Neural cell (in vitro differentiated cells): ENCODE data around the gene POU2F2. TPM values are rescaled to one million over a fixed set of nuclear protein-coding genes. Genes with fewer than 3 reads are reported as not detected.

Experiments
- H2AFZ ChIP-seq: fragments of 200-600, 300-800 bp; sonication (generic), shearing (Covaris generic); 2 replicates; pipeline ENCODE4 v1.6.0; 2014; ENCODE audit warnings: low read depth, mild to moderate bottlenecking, antibody characterized with exemption, low read length, moderate library complexity
- H3F3A ChIP-seq: fragments of 200-600 bp; shearing (Covaris generic); 2 replicates; pipeline ENCODE4 v1.6.1; 2016; ENCODE audit warnings: mild to moderate bottlenecking, moderate library complexity, mixed read lengths, antibody characterized with exemption, low read length; ENCODE audit not compliant: insufficient read depth, poor library complexity, severe bottlenecking
- H3K27ac ChIP-seq: fragments of 200-600, 300-800 bp; sonication (generic), shearing (Covaris generic); 2 replicates; pipeline ENCODE4 v1.5.1; 2014; ENCODE audit warnings: mild to moderate bottlenecking, low read length, moderate library complexity
- H3K27me3 ChIP-seq: fragments of 300-800, 200-600 bp; sonication (generic), shearing (Covaris generic); 2 replicates; pipeline ENCODE4 v1.6.0; 2014; ENCODE audit warnings: mild to moderate bottlenecking, low read depth, low read length, moderate library complexity; ENCODE audit not compliant: insufficient read depth
- H3K36me3 ChIP-seq: fragments of 300-800, 200-600 bp; sonication (generic), shearing (Covaris generic); 2 replicates; pipeline ENCODE4 v1.5.1; 2014; ENCODE audit warnings: mild to moderate bottlenecking, antibody characterized with exemption, low read length, moderate library complexity; ENCODE audit not compliant: insufficient read depth
- H3K4me2 ChIP-seq: fragments of 300-800, 200-600 bp; sonication (generic), shearing (Covaris generic); 2 replicates; pipeline ENCODE4 v1.6.0; 2014; ENCODE audit warnings: mild to moderate bottlenecking, low read length
- H3K4me3 ChIP-seq: fragments of 300-800, 200-600 bp; sonication (generic), shearing (Covaris generic); 2 replicates; pipeline ENCODE4 v1.5.1; 2014; ENCODE audit warnings: mild to moderate bottlenecking, low read length, moderate library complexity
- H3K79me2 ChIP-seq: fragments of 200-600 bp; shearing (Covaris generic); replicated peaks from 2 replicates; pipeline ENCODE4 v1.6.0; 2014; ENCODE audit warnings: mild to moderate bottlenecking, low read length, moderate library complexity; ENCODE audit not compliant: insufficient read depth
- H3K9ac ChIP-seq: fragments of 300-800, 200-600 bp; sonication (generic), shearing (Covaris generic); 2 replicates; pipeline ENCODE4 v1.6.1; 2016; ENCODE audit warnings: mild to moderate bottlenecking, low read length, mixed read lengths
- H3K9me2 ChIP-seq: fragments of 200-600 bp; shearing (Covaris generic); 2 replicates; pipeline ENCODE4 v1.6.1; 2016; ENCODE audit warnings: mild to moderate bottlenecking, low read length, mixed read lengths; ENCODE audit not compliant: insufficient read depth
- H3K9me3 ChIP-seq: fragments of 200-600, 300-800 bp; sonication (generic), shearing (Covaris generic); 2 replicates; pipeline ENCODE4 v1.6.1; 2016; ENCODE audit warnings: mild to moderate bottlenecking, mixed run types, low read length, moderate library complexity, mixed read lengths
- H4K20me1 ChIP-seq: fragments of 200-600 bp; shearing (Covaris generic); 2 replicates; pipeline ENCODE4 v1.6.1; 2016; ENCODE audit warnings: mild to moderate bottlenecking, mixed run types; ENCODE audit not compliant: insufficient read depth
- CTCF ChIP-seq: fragments of 450-650 bp; IDR thresholded peaks from 2 replicates; pipeline ENCODE4 v1.5.1; 2014; ENCODE audit warnings: antibody characterized with exemption, mild to moderate bottlenecking, moderate library complexity; ENCODE audit not compliant: poor library complexity, severe bottlenecking
- EP300 ChIP-seq: fragments of 450-650 bp; conservative IDR thresholded peaks from 2 replicates; pipeline ENCODE4 v1.6.1; 2014; ENCODE audit warnings: antibody characterized with exemption, mild to moderate bottlenecking, moderate library complexity; ENCODE audit not compliant: poor library complexity, severe bottlenecking
- EZH2 ChIP-seq: fragments of 200-600, 300-800 bp; shearing (Covaris generic), sonication (generic); IDR thresholded peaks from 2 replicates; pipeline ENCODE4 v1.6.1; 2014; ENCODE audit warnings: antibody characterized with exemption, low read length, borderline replicate concordance, mild to moderate bottlenecking; ENCODE audit not compliant: insufficient read depth, poor library complexity, severe bottlenecking
- MXI1 ChIP-seq: fragments of 450-650 bp; conservative IDR thresholded peaks from 2 replicates; pipeline ENCODE4 v1.6.1; 2014; ENCODE audit warnings: antibody characterized with exemption, mild to moderate bottlenecking; ENCODE audit not compliant: poor library complexity, severe bottlenecking
- POLR2AphosphoS5 ChIP-seq: IDR thresholded peaks from 2 replicates; pipeline ENCODE4 v1.6.1; 2012
- RAD21 ChIP-seq: fragments of 450-650 bp; conservative IDR thresholded peaks from 2 replicates; pipeline ENCODE4 v1.6.1; 2014; ENCODE audit warnings: antibody characterized with exemption, mild to moderate bottlenecking, moderate library complexity
- REST ChIP-seq: IDR thresholded peaks from 2 replicates; pipeline ENCODE4 v1.6.1; 2012; ENCODE audit warnings: borderline replicate concordance
- SMC3 ChIP-seq: fragments of 450-650 bp; conservative IDR thresholded peaks from 2 replicates; pipeline ENCODE4 v1.6.1; 2014; ENCODE audit warnings: antibody characterized with exemption, mild to moderate bottlenecking, moderate library complexity; ENCODE audit not compliant: poor library complexity
- TAF1 ChIP-seq: IDR thresholded peaks from 2 replicates; pipeline ENCODE4 v1.6.1; 2012; ENCODE audit warnings: low read depth
- polyA plus RNA-seq: library from polyadenylated mRNA; depleted of rRNA; stranded (reverse); fragments of >200 nt; gene quantifications from 2 replicates; pipeline ENCODE4 v1.2.3, GENCODE V29; 2014

POU2F2 gene
- polyA plus RNA-seq, 1 donor from 2014 or later: 7.7 TPM

DNA sequence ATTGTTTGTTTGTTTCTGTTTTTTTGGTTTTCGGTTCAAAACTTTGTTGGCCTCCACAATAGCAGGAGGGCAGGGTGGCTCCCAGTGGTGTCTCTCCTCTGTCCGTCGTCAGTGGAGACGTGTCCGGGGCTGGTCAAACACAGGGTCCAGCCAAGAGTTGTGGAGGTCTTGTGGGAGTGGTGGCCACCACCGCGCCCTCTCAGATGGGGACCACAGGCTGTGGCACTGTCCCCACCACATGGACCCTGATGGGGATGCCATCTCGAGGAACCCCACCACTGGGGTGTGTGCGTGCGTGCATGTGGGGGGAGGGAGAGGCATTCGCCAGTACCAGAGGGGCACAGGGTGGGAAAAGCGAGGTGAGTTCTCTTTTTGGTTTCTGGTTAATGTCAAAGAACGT, 42.5 kb downstream of the POU2F2 start:
- peaks cover 5% of the 10 kb centered on the region for H3K36me3 ChIP-seq
- H3K4me3 ChIP-seq: no peak overlapping the region
- H4K20me1 ChIP-seq: no peaks in the 10 kb centered on the region
- no peak overlapping the region for H3K4me2 ChIP-seq
- no peaks in the 10 kb centered on the region for H3K9me3 ChIP-seq
- no peak overlapping the region for H2AFZ ChIP-seq
- H3K27me3 ChIP-seq: no peaks in the 10 kb centered on the region
- no peak overlapping the region for H3K9ac ChIP-seq
- TF ChIP-seq POLR2AphosphoS5: no peak
- no peak for TF ChIP-seq RAD21
- TF ChIP-seq REST: no peak
- no peak for TF ChIP-seq EP300
- no peak for TF ChIP-seq CTCF
- no peak for TF ChIP-seq EZH2
- TF ChIP-seq MXI1: no peak
- TF ChIP-seq SMC3: no peak
- no peak for TF ChIP-seq TAF1
- no peaks in the 10 kb centered on the region for H3F3A ChIP-seq
- H3K9me2 ChIP-seq: no peaks in the 10 kb centered on the region
- H3K27ac ChIP-seq: no peak overlapping the region
- no peaks in the 10 kb centered on the region for H3K79me2 ChIP-seq

GRCh38 chr19:42089191-42089750, 43.0 kb downstream of the POU2F2 start:
- H2AFZ ChIP-seq: no peak overlapping the region
- H3K9me3 ChIP-seq: no peaks in the 10 kb centered on the region
- no peak overlapping the region for H3K4me2 ChIP-seq
- no peaks in the 10 kb centered on the region for H3K27me3 ChIP-seq
- H3K9ac ChIP-seq: no peak overlapping the region
- TF ChIP-seq EP300 (no peak), RAD21 (no peak)
- H3K9me2 ChIP-seq: no peaks in the 10 kb centered on the region
- no peak overlapping the region for H3K4me3 ChIP-seq
- no peaks in the 10 kb centered on the region for H3F3A ChIP-seq
- H3K27ac ChIP-seq: no peak overlapping the region
- no peaks in the 10 kb centered on the region for H4K20me1 ChIP-seq
- no peaks in the 10 kb centered on the region for H3K79me2 ChIP-seq
- no peaks in the 10 kb centered on the region for H3K36me3 ChIP-seq
